Cardiac muscle cell (in vitro differentiated cells and primary cell): ENCODE measurements around the gene TACR1. TPM values are rescaled to one million over a fixed set of nuclear protein-coding genes. Genes with fewer than 3 reads are reported as not detected.
A peak's percentile ranks its signal among the peaks of the same experiment; 100 is the strongest.

ENCODE experiments used
- DNase-seq, 2 donors: peaks; one replicate each; pipeline versions ENCODE4 v3.0.0 to v3.0.0-alpha.2; 2010 to 2017; ENCODE audit warnings: low read depth in 1 of 2, low spot score in 1 of 2
- H3K27ac ChIP-seq: fragments of 200-600 bp; sonication (generic); 2 replicates; pipeline ENCODE4 v1.5.1; 2016
- H3K27me3 ChIP-seq: fragments of 200-600 bp; sonication (generic); 2 replicates; pipeline ENCODE4 v1.6.0; 2016; ENCODE audit warnings: control low read depth
- H3K36me3 ChIP-seq: fragments of 200-600 bp; sonication (generic); 2 replicates; pipeline ENCODE4 v1.5.1; 2016; ENCODE audit warnings: control low read depth
- H3K4me1 ChIP-seq: fragments of 200-600 bp; sonication (generic); 2 replicates; pipeline ENCODE4 v1.8.1; 2017; ENCODE audit warnings: low read depth, mild to moderate bottlenecking, mixed run types
- H3K4me3 ChIP-seq: fragments of 200-600 bp; sonication (generic); 2 replicates; pipeline ENCODE4 v1.5.1; 2016; ENCODE audit warnings: mild to moderate bottlenecking
- H3K9me3 ChIP-seq: fragments of 200-600 bp; sonication (generic); 2 replicates; pipeline ENCODE4 v1.5.1; 2017; ENCODE audit warnings: low read depth, mild to moderate bottlenecking, control low read depth
- CTCF ChIP-seq: IDR thresholded peaks from 2 replicates; pipeline ENCODE4 v1.5.1; 2012; ENCODE audit warnings: low read depth, mild to moderate bottlenecking, low read length
- polyA plus RNA-seq: library from polyadenylated mRNA; unstranded; fragments of >200 nt; fragmentation: Nextera tagmentation; extraction: Ambion mirVana; gene quantifications from 2 replicates; pipeline ENCODE4 v1.2.1, GENCODE V29; 2016
- total RNA-seq: library from RNA; depleted of rRNA; stranded (reverse); fragments of >200 nt; gene quantifications from 2 replicates; pipeline ENCODE4 v1.2.3, GENCODE V29; 2016

Gene TACR1
- total and polyA plus RNA-seq, 2 experiments from 2014 or later = not detected

- Histone ChIP-seq H3K36me3 (no peaks in the 10 kb centered on the region), H3K27me3 (no peaks in the 10 kb centered on the region), H3K27ac (no peak overlapping the region), H3K4me3 (no peak overlapping the region), H3K4me1 (peaks cover 6% of the 10 kb centered on the region), H3K9me3 (no peaks in the 10 kb centered on the region)
- DNase-seq = peak; percentile 9 to 65
- TF ChIP-seq CTCF = no peak
These were observed 59.0 kb downstream of the TACR1 start for GRCh38 chr2:75140288-75140687.

- DNase-seq = no peak
- Histone ChIP-seq H3K27me3 (no peaks in the 10 kb centered on the region), H3K36me3 (no peaks in the 10 kb centered on the region), H3K4me1 (peaks cover 6% of the 10 kb centered on the region), H3K27ac (no peak overlapping the region), H3K9me3 (no peaks in the 10 kb centered on the region), H3K4me3 (no peak overlapping the region)
- TF ChIP-seq CTCF = no peak
These were observed 60.1 kb downstream of the TACR1 start for GRCh38 chr2:75139171-75139570.

- H3K9me3 ChIP-seq = no peaks in the 10 kb centered on the region
- H3K4me3 ChIP-seq = no peak overlapping the region
- no peak for DNase-seq
- no peaks in the 10 kb centered on the region for H3K27me3 ChIP-seq
- H3K4me1 ChIP-seq = peaks cover 6% of the 10 kb centered on the region
- no peak for TF ChIP-seq CTCF
- no peak overlapping the region for H3K27ac ChIP-seq
- H3K36me3 ChIP-seq = no peaks in the 10 kb centered on the region
These were observed 60.8 kb downstream of the TACR1 start for GRCh38 chr2:75138528-75138927.

- no peaks in the 10 kb centered on the region for H3K9me3 ChIP-seq
- no peak overlapping the region for H3K4me3 ChIP-seq
- DNase-seq = no peak
- H3K27me3 ChIP-seq = no peaks in the 10 kb centered on the region
- H3K27ac ChIP-seq = no peak overlapping the region
- TF ChIP-seq CTCF = no peak
- peaks cover 6% of the 10 kb centered on the region for H3K4me1 ChIP-seq
- no peaks in the 10 kb centered on the region for H3K36me3 ChIP-seq
These were observed 63.4 kb downstream of the TACR1 start for GRCh38 chr2:75135776-75136400.

GRCh38 chr2:75134860-75135259 lies 64.5 kb downstream of the TACR1 start:
- Histone ChIP-seq H3K27ac (no peak overlapping the region), H3K27me3 (no peaks in the 10 kb centered on the region), H3K4me3 (no peak overlapping the region), H3K36me3 (no peaks in the 10 kb centered on the region), H3K4me1 (peaks cover under 1% of the 10 kb centered on the region), H3K9me3 (no peaks in the 10 kb centered on the region)
- DNase-seq = no peak
- no peak for TF ChIP-seq CTCF
